ENCODE data around the gene MYL6B.
"Not testable (repeated sequence)": the region's sequence is repeated elsewhere in the genome, so short reads cannot be mapped to it uniquely, and the experiment has no call there.

Gene MYL6B

DNA sequence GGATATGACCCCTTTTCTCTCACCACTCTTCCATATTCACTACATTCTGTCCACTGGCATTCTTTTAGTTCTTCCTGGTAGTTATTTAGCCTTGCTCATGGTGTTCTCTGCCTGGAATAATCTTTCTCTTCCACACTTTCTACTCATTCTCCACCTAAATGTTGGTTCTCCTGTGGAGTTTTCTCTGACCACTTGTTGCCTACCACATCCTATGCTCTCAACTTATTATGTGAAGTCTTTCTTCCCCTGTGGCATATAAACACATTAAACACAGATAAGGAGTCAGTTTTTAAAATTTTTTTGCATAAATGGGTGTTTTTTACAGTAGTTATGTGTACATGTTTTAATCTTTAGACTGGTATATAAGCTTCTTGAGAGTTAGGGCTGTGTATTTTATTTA lies 40.2 kb downstream of the MYL6B start:
- Mint-ChIP-seq H3K27ac (peak overlapping the region; percentile 59 to 85 (median 59)), H3K9me3 (no peaks in the 10 kb centered on the region), H3K27me3 (ENCODE audit: low read depth) (no peaks in the 10 kb centered on the region), H3K36me3 (ENCODE audit: low read depth) (no peaks in the 10 kb centered on the region), H3K4me3 (peak overlapping the region; percentile 64 to 75 (median 65)), H3K4me1 (peaks cover 16% of the 10 kb centered on the region)
- no peak for TF ChIP-seq CTCF (IDR thresholded peaks at IDR 0.05; ENCODE audit: unreplicated experiment in 3 of 3)

DNA sequence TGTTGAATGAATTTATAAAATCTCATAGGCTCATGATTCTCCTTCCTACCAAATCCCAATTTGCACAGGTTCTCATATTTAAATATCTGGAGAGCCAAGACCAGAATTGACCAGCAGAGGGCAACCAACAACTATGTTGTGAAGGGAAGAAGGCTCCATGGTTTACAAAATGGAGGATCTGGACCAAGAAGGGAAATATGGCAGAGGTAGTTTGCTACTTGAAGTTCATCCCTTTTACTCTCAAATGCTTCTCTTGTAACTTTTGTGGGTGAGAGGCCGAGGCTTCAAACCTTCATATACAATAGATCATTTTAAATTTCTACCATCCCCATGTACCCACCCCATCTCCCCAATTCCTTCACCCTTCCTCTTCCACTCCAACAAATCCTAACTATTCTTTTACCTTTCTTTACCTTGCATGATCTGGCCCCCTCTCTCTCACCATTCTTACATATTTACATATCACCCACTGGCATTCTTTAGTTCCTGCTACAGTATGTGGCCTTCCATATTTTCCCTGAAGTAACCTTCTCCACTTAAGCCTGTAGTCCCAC lies 40.7 kb downstream of the MYL6B start:
- Mint-ChIP-seq H3K27ac (peak overlapping the region; percentile 59 to 85 (median 59)), H3K4me3 (peak overlapping the region; percentile 64 to 75 (median 65)), H3K36me3 (ENCODE audit: low read depth) (no peaks in the 10 kb centered on the region), H3K4me1 (peaks cover 11% of the 10 kb centered on the region), H3K27me3 (ENCODE audit: low read depth) (no peaks in the 10 kb centered on the region), H3K9me3 (no peaks in the 10 kb centered on the region)
- TF ChIP-seq CTCF (IDR thresholded peaks at IDR 0.05; ENCODE audit: unreplicated experiment in 3 of 3), result peak; percentile 71 to 82 (median 81)

- H3K9me3 Mint-ChIP-seq, H3K4me3 Mint-ChIP-seq: not testable (repeated sequence)
Measured at GRCh38 chr12:56196818-56197550, 44.6 kb downstream of the MYL6B start.

DNA sequence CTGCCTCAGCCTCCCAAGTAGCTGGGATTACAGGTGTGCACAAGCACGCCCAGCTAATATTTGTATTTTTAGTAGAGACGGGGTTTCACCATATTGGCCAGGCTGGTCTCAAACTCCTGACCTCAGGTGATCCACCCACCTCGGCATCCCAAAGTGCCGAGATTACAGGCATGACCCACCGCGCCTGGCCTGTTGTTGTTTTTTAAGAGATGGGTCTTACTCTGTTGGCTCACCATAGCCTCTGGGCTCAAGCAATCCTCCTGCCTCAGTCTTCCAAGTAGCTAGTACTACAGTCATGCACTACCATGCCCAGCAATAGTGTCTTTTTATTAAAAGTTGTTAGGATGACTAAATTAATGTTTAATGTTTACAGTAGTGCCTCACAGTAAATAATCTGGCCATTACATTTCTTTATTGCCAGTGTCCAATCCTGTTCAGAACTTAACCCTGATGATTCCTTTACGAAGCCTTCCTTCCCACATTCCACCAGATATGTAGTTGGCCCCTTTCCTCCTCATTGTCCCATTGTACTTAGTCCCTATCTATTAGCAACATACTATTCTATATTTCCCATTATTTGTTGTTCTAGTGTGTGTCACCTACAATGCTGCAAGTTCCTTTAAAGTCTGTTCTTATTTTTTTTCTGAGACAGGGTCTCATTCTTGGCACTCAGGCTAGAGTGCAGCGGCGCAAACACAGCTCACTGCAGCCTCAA lies 45.7 kb downstream of the MYL6B start:
- Mint-ChIP-seq H3K27me3 (ENCODE audit: low read depth) (no peaks in the 10 kb centered on the region), H3K4me1 (peaks cover 2% of the 10 kb centered on the region), H3K9me3 (no peaks in the 10 kb centered on the region), H3K27ac (peak overlapping the region in 1 of 3 experiments; percentile 29), H3K4me3 (no peak overlapping the region), H3K36me3 (ENCODE audit: low read depth) (no peaks in the 10 kb centered on the region)
- no peak for TF ChIP-seq CTCF (IDR thresholded peaks at IDR 0.05; ENCODE audit: unreplicated experiment in 3 of 3)

More at GRCh38 chr12:56196818-56197550, 44.6 kb downstream of the MYL6B start:
- peak overlapping the region in 1 of 3 experiments; percentile 70 for H3K27ac Mint-ChIP-seq
- H3K27me3 Mint-ChIP-seq (ENCODE audit: low read depth); H3K4me1 Mint-ChIP-seq; H3K36me3 Mint-ChIP-seq (ENCODE audit: low read depth): not testable (repeated sequence)

- H3K27ac Mint-ChIP-seq, result no peak overlapping the region
- no peaks in the 10 kb centered on the region for H3K27me3 Mint-ChIP-seq (ENCODE audit: low read depth)
- no peaks in the 10 kb centered on the region for H3K36me3 Mint-ChIP-seq (ENCODE audit: low read depth)
- H3K4me3 Mint-ChIP-seq, result no peak overlapping the region
- no peaks in the 10 kb centered on the region for H3K4me1 Mint-ChIP-seq
- no peaks in the 10 kb centered on the region for H3K9me3 Mint-ChIP-seq
- no peak for TF ChIP-seq CTCF (IDR thresholded peaks at IDR 0.05; ENCODE audit: unreplicated experiment in 3 of 3)
Measured at GRCh38 chr12:56198836-56199235, 46.4 kb downstream of the MYL6B start.

DNA sequence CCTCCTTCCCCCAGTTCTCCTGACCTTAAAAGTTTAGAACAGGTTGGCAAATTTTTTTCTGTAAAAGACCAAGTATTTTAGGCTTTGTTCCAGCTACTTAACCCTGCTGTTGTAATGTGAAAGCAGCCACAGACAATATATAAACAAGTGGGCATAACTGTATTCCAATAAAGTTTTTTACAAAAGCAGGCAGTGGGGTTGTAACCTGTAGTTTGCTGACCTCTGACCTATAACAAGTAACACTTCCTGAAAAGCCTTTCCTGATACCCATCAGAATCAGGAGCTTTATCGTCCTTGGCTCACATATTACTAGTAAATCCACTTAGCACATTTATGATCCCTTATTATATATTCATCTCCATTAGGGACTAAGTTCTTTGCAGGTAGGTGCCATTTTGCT lies 50.0 kb downstream of the MYL6B start:
- Mint-ChIP-seq H3K4me3 (no peak overlapping the region), H3K9me3 (no peaks in the 10 kb centered on the region), H3K27ac (peak overlapping the region in 1 of 3 experiments; percentile 50), H3K4me1 (no peaks in the 10 kb centered on the region), H3K27me3 (ENCODE audit: low read depth) (no peaks in the 10 kb centered on the region), H3K36me3 (ENCODE audit: low read depth) (peaks cover 30% of the 10 kb centered on the region)
- no peak for TF ChIP-seq CTCF (IDR thresholded peaks at IDR 0.05; ENCODE audit: unreplicated experiment in 3 of 3)
